PC-9 (cell line): ENCODE results near the gene SEC14L1.

Experiments used
- CTCF ChIP-seq: fragments of 200-600 bp; sonication (generic); conservative IDR thresholded peaks from 2 replicates; pipeline ENCODE4 v1.6.1; 2017; ENCODE audit warnings: mixed run types, antibody characterized with exemption, mild to moderate bottlenecking, moderate library complexity
- EZH2 ChIP-seq: fragments of 200-600 bp; sonication (generic); IDR thresholded peaks from 2 replicates; pipeline ENCODE4 v1.8.0; 2017; ENCODE audit warnings: antibody characterized with exemption, low read depth

GRCh38 chr17:77264617-77265230 is 124.0 kb downstream of the SEC14L1 start:
- TF ChIP-seq CTCF (no peak), EZH2 (no peak)
